ENCODE results near the gene CLDN10. TPM values are rescaled to one million over a fixed set of nuclear protein-coding genes. Genes with fewer than 3 reads are reported as not detected.

Gene CLDN10
- total and polyA plus RNA-seq, 8 donors = 83.8 to 258 (median 98.1) TPM

GRCh38 chr13:95524264-95524901 lies 28.1 kb upstream of the CLDN10 start:
- no peak overlapping the region for H3K4me3 ChIP-seq
- intact Hi-C loops (cut with DNase I) = no loop called here

GRCh38 chr13:95527955-95528354 lies 24.6 kb upstream of the CLDN10 start:
- Histone ChIP-seq H3K4me1 (peaks cover 4 to 22% (median 16%) of the 10 kb centered on the region in 3 donors), H3K9me3 (no peaks in the 10 kb centered on the region), H3K27ac (no peak overlapping the region), H3K4me3 (no peak overlapping the region), H3K27me3 (no peaks in the 10 kb centered on the region), H3K36me3 (no peaks in the 10 kb centered on the region)
- no peak for TF ChIP-seq CTCF (IDR thresholded peaks at IDR 0.05)
- no peak for DNase-seq
- intact Hi-C loops (cut with DNase I) = no loop called here
- no peak for FAIRE-seq
- ATAC-seq = no peak
- WGBS, 2 donors = 96% methylated on average over 1 of the region's 1 CpG

More at GRCh38 chr13:95524264-95524901, 28.1 kb upstream of the CLDN10 start:
- no peak overlapping the region for H3K27ac ChIP-seq
- FAIRE-seq = no peak
- no peaks in the 10 kb centered on the region for H3K27me3 ChIP-seq
- DNase-seq = no peak
- ATAC-seq = no peak
- WGBS, 2 donors = 60 to 81% methylated on average over 6 of the region's 6 CpGs
- peaks cover 0 to 5% (median under 1%) of the 10 kb centered on the region in 3 donors for H3K4me1 ChIP-seq
- H3K36me3 ChIP-seq = no peaks in the 10 kb centered on the region
- TF ChIP-seq CTCF (IDR thresholded peaks at IDR 0.05) = no peak
- H3K9me3 ChIP-seq = no peaks in the 10 kb centered on the region

GRCh38 chr13:95530178-95530577 lies 22.3 kb upstream of the CLDN10 start:
- 6 to 13% methylated on average over 5 of the region's 5 CpGs for WGBS, 2 donors
- Histone ChIP-seq H3K27ac (peak overlapping the region in 2 of 4 donors; percentile 13 to 74), H3K4me1 (peaks cover 13 to 36% (median 27%) of the 10 kb centered on the region in 3 donors), H3K4me3 (no peak overlapping the region), H3K36me3 (no peaks in the 10 kb centered on the region), H3K9me3 (no peaks in the 10 kb centered on the region), H3K27me3 (no peaks in the 10 kb centered on the region)
- ATAC-seq (peak; percentile 63 to 78 (median 75)), DNase-seq (peak in 3 of 6 donors; percentile 60 to 76 (median 62)), FAIRE-seq (no peak)
- no peak for TF ChIP-seq CTCF (IDR thresholded peaks at IDR 0.05)
- intact Hi-C loops (cut with DNase I) = no loop called here

- DNase-seq = peak in 3 of 6 donors; percentile 45 to 66 (median 49)
- Histone ChIP-seq H3K9me3 (no peaks in the 10 kb centered on the region), H3K4me3 (no peak overlapping the region), H3K27me3 (no peaks in the 10 kb centered on the region), H3K36me3 (no peaks in the 10 kb centered on the region), H3K27ac (peak overlapping the region in 2 of 4 donors; percentile 68 to 74), H3K4me1 (peaks cover 24 to 59% (median 40%) of the 10 kb centered on the region in 3 donors)
- ATAC-seq = peak; percentile 22 to 47 (median 32)
- intact Hi-C loops (cut with DNase I) = no loop called here
- 33 to 42% methylated on average over 7 of the region's 7 CpGs for WGBS, 2 donors
- TF ChIP-seq CTCF (IDR thresholded peaks at IDR 0.05) = no peak
- no peak for FAIRE-seq
Measured at GRCh38 chr13:95533545-95534160, 18.9 kb upstream of the CLDN10 start.

GRCh38 chr13:95535243-95535642 lies 17.3 kb upstream of the CLDN10 start:
- DNase-seq (peak in 3 of 6 donors; percentile 34 to 56 (median 42)), ATAC-seq (peak; percentile 35 to 81 (median 62)), FAIRE-seq (no peak)
- H3K27ac ChIP-seq = peak overlapping the region in 2 of 4 donors; percentile 64 to 70
- H3K4me1 ChIP-seq = peaks cover 26 to 59% (median 32%) of the 10 kb centered on the region in 3 donors
- no peaks in the 10 kb centered on the region for H3K9me3 ChIP-seq
- H3K27me3 ChIP-seq = no peaks in the 10 kb centered on the region
- TF ChIP-seq CTCF (IDR thresholded peaks at IDR 0.05) = no peak
- WGBS, 2 donors = 48 to 51% methylated on average over 3 of the region's 3 CpGs
- no peaks in the 10 kb centered on the region for H3K36me3 ChIP-seq
- intact Hi-C loops (cut with DNase I) = no loop called here
- no peak overlapping the region for H3K4me3 ChIP-seq

All from pancreas (tissue), 10 donors.